ENCODE data around the gene PBX2.
A peak's percentile ranks its signal among the peaks of the same experiment; 100 is the strongest.

Gene PBX2

DNA sequence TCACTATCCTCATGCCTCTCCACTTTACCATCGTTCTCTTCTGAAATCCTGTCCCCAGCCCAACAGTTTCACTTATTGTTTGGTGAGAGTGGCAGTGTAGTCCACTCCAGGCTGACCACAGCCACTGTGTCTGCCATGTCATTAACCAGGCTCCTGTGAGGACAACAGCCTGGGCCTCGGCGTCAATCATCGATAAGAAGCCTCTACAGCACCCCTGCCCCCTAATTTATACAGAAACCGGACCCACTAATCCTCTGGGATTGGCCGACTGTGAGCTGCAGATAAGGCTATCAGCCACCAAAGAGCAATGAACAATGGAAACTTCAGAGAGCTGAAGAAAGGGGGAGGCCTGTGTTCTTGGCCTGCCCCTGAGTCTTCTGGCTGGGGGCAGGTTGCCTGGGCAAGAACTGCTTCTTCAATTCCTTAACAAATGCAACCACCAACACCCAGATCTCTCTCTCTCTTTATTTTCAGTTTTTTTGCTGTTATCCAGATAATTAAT, 22.2 kb downstream of the PBX2 start:
- H3K36me3 ChIP-seq (ENCODE audit: control insufficient read depth, insufficient read depth, low read length), result peaks cover 83% of the 10 kb centered on the region
- H3K4me1 ChIP-seq (ENCODE audit: control insufficient read depth, insufficient read depth, low read length, poor library complexity, severe bottlenecking), result peaks cover 16% of the 10 kb centered on the region
- 86 to 90% methylated on average over 2 of the region's 6 CpGs for WGBS, 2 experiments (ENCODE audit: insufficient coverage in 2 of 2)
- H3K27ac ChIP-seq (ENCODE audit: low read depth, low read length, severe bottlenecking), result peak overlapping the region; percentile 46
- no peak overlapping the region for H3K4me3 ChIP-seq (ENCODE audit: extremely low read depth, insufficient read depth, low read length, poor library complexity, severe bottlenecking)
- no peaks in the 10 kb centered on the region for H3K9me3 ChIP-seq (ENCODE audit: control insufficient read depth, low read length)

GRCh38 chr6:32167154-32167760, 22.7 kb downstream of the PBX2 start:
- Histone ChIP-seq H3K9me3 (ENCODE audit: control insufficient read depth, low read length) (no peaks in the 10 kb centered on the region), H3K36me3 (ENCODE audit: control insufficient read depth, insufficient read depth, low read length) (peaks cover 88% of the 10 kb centered on the region), H3K27ac (ENCODE audit: low read depth, low read length, severe bottlenecking) (peak overlapping the region; percentile 46), H3K4me1 (ENCODE audit: control insufficient read depth, insufficient read depth, low read length, poor library complexity, severe bottlenecking) (peaks cover 16% of the 10 kb centered on the region), H3K4me3 (ENCODE audit: extremely low read depth, insufficient read depth, low read length, poor library complexity, severe bottlenecking) (no peak overlapping the region)
- 94 to 96% methylated on average over 32 of the region's 32 CpGs for WGBS, 2 experiments (ENCODE audit: insufficient coverage in 2 of 2)

GRCh38 chr6:32166411-32167061, 23.5 kb downstream of the PBX2 start:
- WGBS, 2 experiments (ENCODE audit: insufficient coverage in 2 of 2), result 93 to 94% methylated on average over 24 to 28 of the region's 30 CpGs
- H3K36me3 ChIP-seq (ENCODE audit: control insufficient read depth, insufficient read depth, low read length), result peaks cover 90% of the 10 kb centered on the region
- H3K27ac ChIP-seq (ENCODE audit: low read depth, low read length, severe bottlenecking), result no peak overlapping the region

GRCh38 chr6:32164295-32164694, 25.7 kb downstream of the PBX2 start, which contains the start of gene EGFL8:
Gene EGFL8, plus strand, starts transcription at chr6:32164595. Its CDS starts 1,571 bp downstream, at chr6:32166166.
- peaks cover 80% of the 10 kb centered on the region for H3K36me3 ChIP-seq (ENCODE audit: control insufficient read depth, insufficient read depth, low read length)
- H3K4me1 ChIP-seq (ENCODE audit: control insufficient read depth, insufficient read depth, low read length, poor library complexity, severe bottlenecking), result peaks cover 8% of the 10 kb centered on the region
- peak within 1 kb of the TSS; percentile 83 for H3K27ac ChIP-seq (ENCODE audit: low read depth, low read length, severe bottlenecking)
- no peak within 1 kb of the TSS for H3K4me3 ChIP-seq (ENCODE audit: extremely low read depth, insufficient read depth, low read length, poor library complexity, severe bottlenecking)
- no peaks in the 10 kb centered on the region for H3K9me3 ChIP-seq (ENCODE audit: control insufficient read depth, low read length)

More at GRCh38 chr6:32166411-32167061, 23.5 kb downstream of the PBX2 start:
- Histone ChIP-seq H3K4me1 (ENCODE audit: control insufficient read depth, insufficient read depth, low read length, poor library complexity, severe bottlenecking) (peaks cover 16% of the 10 kb centered on the region), H3K9me3 (ENCODE audit: control insufficient read depth, low read length) (no peaks in the 10 kb centered on the region), H3K4me3 (ENCODE audit: extremely low read depth, insufficient read depth, low read length, poor library complexity, severe bottlenecking) (no peak overlapping the region)

DNA sequence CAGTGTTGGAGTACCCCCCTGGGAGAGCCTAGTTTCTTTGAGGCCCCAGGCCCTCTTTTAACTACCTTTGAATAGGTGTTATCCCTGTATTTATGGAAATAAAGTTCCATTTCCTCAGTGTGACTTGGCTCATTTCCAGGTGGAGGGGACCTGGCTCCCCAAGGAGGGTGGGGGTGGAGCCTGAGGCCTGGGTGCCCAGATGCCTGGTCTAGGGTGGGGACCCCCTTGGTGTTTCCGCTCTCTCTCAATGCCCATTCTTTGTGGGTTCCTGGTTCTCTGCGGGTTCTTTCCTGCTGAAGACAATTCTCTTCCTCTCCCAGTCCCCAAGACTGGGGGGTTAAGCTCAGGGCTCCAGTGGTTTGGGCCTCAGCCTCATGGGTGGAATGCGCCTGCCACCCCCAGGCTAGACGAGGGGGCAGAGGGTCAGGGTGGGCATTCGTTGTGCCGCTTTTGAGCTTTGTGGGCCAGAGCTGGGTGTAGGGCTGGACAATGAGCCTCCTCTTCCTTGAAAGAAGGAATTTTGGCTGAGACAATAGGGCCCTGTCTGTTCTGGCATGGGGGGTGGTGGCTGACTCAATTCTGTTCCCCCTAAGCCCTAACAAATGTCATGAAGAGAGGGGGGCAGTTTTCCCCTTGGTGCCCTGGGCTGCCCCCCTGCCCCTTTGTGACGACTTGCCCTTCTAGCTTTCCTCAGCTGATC, 26.3 kb downstream of the PBX2 start:
- no peaks in the 10 kb centered on the region for H3K9me3 ChIP-seq (ENCODE audit: control insufficient read depth, low read length)
- no peak overlapping the region for H3K4me3 ChIP-seq (ENCODE audit: extremely low read depth, insufficient read depth, low read length, poor library complexity, severe bottlenecking)
- H3K27ac ChIP-seq (ENCODE audit: low read depth, low read length, severe bottlenecking), result peak overlapping the region; percentile 83
- H3K4me1 ChIP-seq (ENCODE audit: control insufficient read depth, insufficient read depth, low read length, poor library complexity, severe bottlenecking), result peaks cover 7% of the 10 kb centered on the region
- 90 to 100% methylated on average over 3 to 6 of the region's 7 CpGs for WGBS, 2 experiments (ENCODE audit: insufficient coverage in 2 of 2)
- peaks cover 79% of the 10 kb centered on the region for H3K36me3 ChIP-seq (ENCODE audit: control insufficient read depth, insufficient read depth, low read length)

GRCh38 chr6:32158052-32158451, 31.9 kb downstream of the PBX2 start:
- Histone ChIP-seq H3K36me3 (ENCODE audit: control insufficient read depth, insufficient read depth, low read length) (peaks cover 64% of the 10 kb centered on the region), H3K4me3 (ENCODE audit: extremely low read depth, insufficient read depth, low read length, poor library complexity, severe bottlenecking) (no peak overlapping the region), H3K27ac (ENCODE audit: low read depth, low read length, severe bottlenecking) (no peak overlapping the region), H3K9me3 (ENCODE audit: control insufficient read depth, low read length) (no peaks in the 10 kb centered on the region), H3K4me1 (ENCODE audit: control insufficient read depth, insufficient read depth, low read length, poor library complexity, severe bottlenecking) (peaks cover 12% of the 10 kb centered on the region)

- no peaks in the 10 kb centered on the region for H3K9me3 ChIP-seq (ENCODE audit: control insufficient read depth, low read length)
- H3K4me3 ChIP-seq (ENCODE audit: extremely low read depth, insufficient read depth, low read length, poor library complexity, severe bottlenecking), result no peak overlapping the region
- peaks cover 21% of the 10 kb centered on the region for H3K4me1 ChIP-seq (ENCODE audit: control insufficient read depth, insufficient read depth, low read length, poor library complexity, severe bottlenecking)
- peaks cover 52% of the 10 kb centered on the region for H3K36me3 ChIP-seq (ENCODE audit: control insufficient read depth, insufficient read depth, low read length)
- WGBS, 2 experiments (ENCODE audit: insufficient coverage in 2 of 2), result 90 to 100% methylated on average over 2 to 4 of the region's 9 CpGs
- no peak overlapping the region for H3K27ac ChIP-seq (ENCODE audit: low read depth, low read length, severe bottlenecking)
Measured at GRCh38 chr6:32156891-32157290, 33.1 kb downstream of the PBX2 start.

- WGBS, 2 experiments (ENCODE audit: insufficient coverage in 2 of 2), result 16 to 22% methylated on average over 27 of the region's 34 CpGs
- peaks cover 42% of the 10 kb centered on the region for H3K36me3 ChIP-seq (ENCODE audit: control insufficient read depth, insufficient read depth, low read length)
- H3K4me1 ChIP-seq (ENCODE audit: control insufficient read depth, insufficient read depth, low read length, poor library complexity, severe bottlenecking), result peaks cover 22% of the 10 kb centered on the region
- peak overlapping the region; percentile 95 for H3K4me3 ChIP-seq (ENCODE audit: extremely low read depth, insufficient read depth, low read length, poor library complexity, severe bottlenecking)
- H3K27ac ChIP-seq (ENCODE audit: low read depth, low read length, severe bottlenecking), result peak overlapping the region; percentile 98
- H3K9me3 ChIP-seq (ENCODE audit: control insufficient read depth, low read length), result no peaks in the 10 kb centered on the region
Measured at GRCh38 chr6:32154514-32155161, 35.4 kb downstream of the PBX2 start.

- H3K4me3 ChIP-seq (ENCODE audit: extremely low read depth, insufficient read depth, low read length, poor library complexity, severe bottlenecking), result peak within 1 kb of the TSS; percentile 95
- no peaks in the 10 kb centered on the region for H3K9me3 ChIP-seq (ENCODE audit: control insufficient read depth, low read length)
- 0% methylated on average over 24 to 36 of the region's 52 CpGs for WGBS, 2 experiments (ENCODE audit: insufficient coverage in 2 of 2)
- H3K36me3 ChIP-seq (ENCODE audit: control insufficient read depth, insufficient read depth, low read length), result peaks cover 37% of the 10 kb centered on the region
- H3K4me1 ChIP-seq (ENCODE audit: control insufficient read depth, insufficient read depth, low read length, poor library complexity, severe bottlenecking), result peaks cover 22% of the 10 kb centered on the region
- H3K27ac ChIP-seq (ENCODE audit: low read depth, low read length, severe bottlenecking), result peak within 1 kb of the TSS; percentile 98
Measured at GRCh38 chr6:32153564-32154513, 36.2 kb downstream of the PBX2 start, which contains the start of gene PPT2. Gene PPT2, plus strand, starts transcription at chr6:32154141. Its CDS starts 454 bp downstream, at chr6:32154595.
